ENCODE measurements around the gene CTU2.

GRCh38 chr16:88695753-88696152 lies 10.6 kb upstream of the CTU2 start:
- TF ChIP-seq CTCF (conservative IDR thresholded peaks at IDR 0.05; ENCODE audit: low read depth, low read length): no peak
- TF ChIP-seq EZH2 (IDR thresholded peaks at IDR 0.05; ENCODE audit: low read length, unreplicated experiment): no peak
- TF ChIP-seq EZH2phosphoT487 (IDR thresholded peaks at IDR 0.05; ENCODE audit: borderline replicate concordance, low read length): no peak
